Astrocyte of the spinal cord (primary cell): ENCODE measurements around the gene ITIH4.

Source experiments
- DNase-seq: peaks from one replicate; pipeline ENCODE4 v3.0.0; 2011; ENCODE audit warnings: low read depth, low spot score
- H3K4me3 ChIP-seq: 2 replicates; pipeline ENCODE4 v1.5.1; 2011; ENCODE audit warnings: low read depth, mild to moderate bottlenecking, low read length, moderate library complexity
- in situ Hi-C: cut with HindIII; loops from 2 replicates; pipeline ENCODE4 v1.10.0; 2017; ENCODE audit warnings: low sequenced_read_pairs
- TF ChIP-seq, protein P1 (sequence below): IDR thresholded peaks from 2 replicates; pipeline ENCODE4 v1.5.1; 2012; ENCODE audit warnings: low read depth, mild to moderate bottlenecking, low read length, inconsistent platforms

Gene ITIH4

DNA sequence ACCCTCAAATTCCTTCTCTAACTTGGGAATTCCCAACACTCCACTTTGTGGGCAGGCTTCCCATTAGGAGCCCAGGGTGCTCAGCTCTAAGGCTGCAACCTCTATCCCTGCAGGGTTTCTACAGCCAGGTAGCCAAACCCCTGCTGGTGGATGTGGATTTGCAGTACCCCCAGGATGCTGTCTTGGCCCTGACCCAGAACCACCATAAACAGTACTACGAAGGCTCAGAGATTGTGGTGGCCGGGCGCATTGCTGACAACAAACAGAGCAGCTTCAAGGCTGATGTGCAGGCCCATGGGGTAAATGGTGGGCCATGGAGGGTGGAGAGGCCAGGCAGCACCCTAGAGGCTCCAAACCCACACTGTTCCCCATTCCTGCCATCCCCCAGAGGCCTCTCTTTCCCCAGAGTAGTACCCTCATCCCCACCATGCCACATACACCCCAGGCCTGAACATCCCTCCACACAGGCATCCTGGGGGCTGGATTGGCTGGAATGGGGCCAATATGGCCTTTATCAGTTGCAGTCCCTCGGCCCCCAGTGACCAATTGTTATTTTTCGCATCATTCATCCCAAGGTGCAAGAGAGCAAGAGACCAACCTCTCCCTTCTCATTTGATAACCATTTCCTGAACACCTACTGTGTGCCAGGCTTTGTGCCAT is 45.4 kb downstream of the ITIH4 start:
- in situ Hi-C loops, result no loop called here
- no peak for DNase-seq
- no peak overlapping the region for H3K4me3 ChIP-seq
- TF ChIP-seq, protein P1, sequence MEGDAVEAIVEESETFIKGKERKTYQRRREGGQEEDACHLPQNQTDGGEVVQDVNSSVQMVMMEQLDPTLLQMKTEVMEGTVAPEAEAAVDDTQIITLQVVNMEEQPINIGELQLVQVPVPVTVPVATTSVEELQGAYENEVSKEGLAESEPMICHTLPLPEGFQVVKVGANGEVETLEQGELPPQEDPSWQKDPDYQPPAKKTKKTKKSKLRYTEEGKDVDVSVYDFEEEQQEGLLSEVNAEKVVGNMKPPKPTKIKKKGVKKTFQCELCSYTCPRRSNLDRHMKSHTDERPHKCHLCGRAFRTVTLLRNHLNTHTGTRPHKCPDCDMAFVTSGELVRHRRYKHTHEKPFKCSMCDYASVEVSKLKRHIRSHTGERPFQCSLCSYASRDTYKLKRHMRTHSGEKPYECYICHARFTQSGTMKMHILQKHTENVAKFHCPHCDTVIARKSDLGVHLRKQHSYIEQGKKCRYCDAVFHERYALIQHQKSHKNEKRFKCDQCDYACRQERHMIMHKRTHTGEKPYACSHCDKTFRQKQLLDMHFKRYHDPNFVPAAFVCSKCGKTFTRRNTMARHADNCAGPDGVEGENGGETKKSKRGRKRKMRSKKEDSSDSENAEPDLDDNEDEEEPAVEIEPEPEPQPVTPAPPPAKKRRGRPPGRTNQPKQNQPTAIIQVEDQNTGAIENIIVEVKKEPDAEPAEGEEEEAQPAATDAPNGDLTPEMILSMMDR, result no peak

DNA sequence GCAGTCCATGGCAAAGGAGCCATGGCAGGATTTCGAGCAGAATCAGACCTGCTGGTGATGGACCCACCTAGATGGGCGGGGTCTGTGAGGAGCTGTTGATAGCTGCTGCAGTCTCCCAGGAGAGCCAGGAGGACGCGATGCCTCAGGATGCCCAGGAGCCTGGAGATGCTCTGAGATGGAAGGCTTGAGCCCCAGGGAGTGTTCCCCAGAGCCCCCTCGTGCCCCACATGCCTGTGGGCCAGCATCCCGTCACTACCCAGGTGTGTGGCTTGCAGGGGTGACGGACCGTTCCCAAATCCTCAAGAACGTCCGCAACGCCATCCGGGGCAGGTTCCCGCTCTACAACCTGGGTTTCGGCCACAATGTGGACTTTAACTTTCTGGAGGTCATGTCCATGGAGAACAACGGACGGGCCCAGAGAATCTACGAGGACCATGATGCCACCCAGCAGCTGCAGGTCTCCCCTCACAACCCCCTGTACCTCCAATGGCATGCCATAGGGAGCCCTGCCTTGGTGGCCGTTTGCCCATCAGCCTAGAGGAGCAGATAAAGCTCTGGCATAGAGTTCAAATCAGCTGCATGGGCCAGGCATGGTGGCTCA is 46.4 kb downstream of the ITIH4 start:
- DNase-seq, result no peak
- in situ Hi-C loops, result no loop called here
- H3K4me3 ChIP-seq, result no peak overlapping the region
- TF ChIP-seq, protein P1, result no peak

DNA sequence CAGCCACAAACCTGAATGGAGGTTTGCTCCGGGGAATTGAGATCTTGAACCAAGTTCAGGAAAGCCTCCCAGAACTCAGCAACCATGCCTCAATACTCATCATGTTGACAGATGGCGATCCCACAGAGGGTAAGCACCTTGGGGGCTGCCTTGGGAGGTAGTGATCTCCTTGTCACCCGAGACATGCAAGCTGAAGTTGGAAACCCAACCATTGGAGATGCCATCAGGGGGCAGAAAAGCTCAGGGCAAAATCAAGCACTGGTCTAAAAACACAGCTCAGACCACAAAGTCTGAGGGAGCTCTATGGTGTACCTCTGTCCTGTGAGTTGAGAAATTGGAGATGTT is 47.3 kb downstream of the ITIH4 start:
- DNase-seq, result no peak
- TF ChIP-seq, protein P1, result no peak
- H3K4me3 ChIP-seq, result no peak overlapping the region
- in situ Hi-C loops, result no loop called here

DNA sequence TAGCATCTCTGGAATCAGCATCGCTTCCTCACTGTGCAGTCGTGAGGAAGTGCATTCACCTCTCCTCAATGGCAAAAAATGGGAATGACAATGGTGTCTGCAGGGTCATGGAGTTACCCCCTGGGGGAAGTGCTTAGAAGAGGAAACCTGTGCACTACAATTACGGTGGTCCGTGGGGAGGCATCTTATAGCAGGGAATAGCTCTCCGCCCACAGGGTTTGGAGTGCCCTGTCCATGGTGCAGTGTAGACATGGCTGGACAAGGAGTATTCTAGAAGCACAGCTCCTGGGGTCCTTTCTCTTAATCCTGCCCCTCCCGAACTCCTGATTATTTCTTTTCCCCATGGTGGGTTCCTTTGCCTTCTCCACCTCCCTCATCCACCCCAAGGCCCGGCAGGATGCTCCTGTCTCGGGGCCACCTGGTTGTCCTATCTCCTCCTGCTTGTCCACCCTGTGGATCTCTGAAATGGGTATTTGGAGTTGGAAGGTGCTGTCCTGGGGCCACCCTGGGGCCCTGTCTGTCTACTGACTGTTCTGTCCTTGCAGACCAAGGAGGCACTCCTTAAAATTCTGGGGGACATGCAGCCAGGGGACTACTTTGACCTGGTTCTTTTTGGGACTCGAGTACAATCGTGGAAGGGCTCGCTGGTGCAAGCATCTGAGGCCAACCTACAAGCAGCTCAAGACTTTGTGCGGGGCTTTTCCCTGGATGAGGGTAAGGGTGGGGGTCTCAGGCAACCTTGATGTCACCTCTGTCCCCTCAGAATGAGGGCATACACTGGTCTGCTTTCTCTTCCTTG is 47.9 kb downstream of the ITIH4 start:
- DNase-seq, result no peak
- TF ChIP-seq, protein P1, result no peak
- in situ Hi-C loops, result no loop called here
- H3K4me3 ChIP-seq, result no peak overlapping the region

DNA sequence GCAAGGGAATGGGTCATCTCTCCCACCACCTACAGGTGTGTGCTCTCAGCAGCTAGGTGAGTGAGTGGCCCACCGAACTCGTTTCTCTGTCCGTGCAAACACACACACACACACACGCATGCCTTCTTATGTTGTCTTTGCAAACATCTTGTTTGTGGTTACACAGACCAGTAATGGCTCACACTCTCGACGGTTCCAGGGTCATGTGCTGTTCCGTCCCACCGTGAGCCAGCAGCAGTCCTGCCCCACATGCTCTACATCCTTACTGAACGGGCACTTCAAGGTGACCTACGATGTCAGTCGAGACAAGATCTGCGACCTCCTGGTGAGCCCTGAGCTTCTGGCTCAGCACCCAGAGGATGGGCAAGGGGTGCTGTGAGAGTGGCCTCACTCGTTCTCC is 48.7 kb downstream of the ITIH4 start:
- no peak for DNase-seq
- in situ Hi-C loops, result no loop called here
- H3K4me3 ChIP-seq, result no peak overlapping the region
- TF ChIP-seq, protein P1, result no peak

DNA sequence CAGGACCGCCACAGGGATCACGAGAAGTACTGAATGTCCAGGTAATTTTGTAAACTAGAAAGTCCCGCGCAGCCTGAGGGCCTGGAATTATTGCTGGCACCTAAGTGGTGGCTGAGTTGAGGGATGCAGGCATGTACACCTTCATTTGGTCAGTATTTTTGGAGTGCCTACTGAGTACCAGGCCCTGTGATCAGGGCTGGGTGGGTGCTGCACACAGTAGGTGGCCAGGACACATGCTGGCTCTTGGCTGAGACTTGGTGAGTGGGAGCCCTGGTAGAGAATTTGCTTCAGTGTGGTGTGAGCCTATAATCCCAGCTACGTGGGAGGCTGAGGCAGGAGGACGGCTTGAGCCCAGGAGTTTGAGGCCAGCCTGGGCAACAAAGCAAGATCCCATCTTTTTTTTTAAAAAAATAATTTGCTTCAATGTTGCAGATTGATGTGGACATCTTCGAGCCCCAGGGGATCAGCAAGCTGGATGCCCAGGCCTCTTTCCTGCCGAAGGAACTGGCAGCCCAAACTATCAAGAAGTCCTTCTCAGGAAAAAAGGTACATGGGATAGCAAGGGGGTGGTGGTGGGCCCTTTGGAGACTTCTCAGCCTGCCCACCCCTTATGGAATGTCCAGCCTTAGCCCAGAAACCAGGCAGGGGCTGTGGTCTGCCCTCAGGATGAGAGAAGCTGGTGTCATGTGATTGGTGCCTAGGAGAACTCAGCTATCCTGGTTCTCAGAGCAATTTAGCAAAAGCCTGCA is 50.5 kb downstream of the ITIH4 start:
- TF ChIP-seq, protein P1, result no peak
- no peak for DNase-seq
- H3K4me3 ChIP-seq, result no peak overlapping the region
- in situ Hi-C loops, result no loop called here
